Neuronal stem cell (in vitro differentiated cells): ENCODE results near the gene STT3A.

Experiments
- DNase-seq: peaks from one replicate; pipeline ENCODE4 v3.0.0-alpha.2; 2013; ENCODE audit warnings: low spot score
- H2AFZ ChIP-seq: one replicate; pipeline ENCODE4 v1.6.1; 2013; ENCODE audit warnings: mild to moderate bottlenecking, low read length, inconsistent platforms
- H2AK5ac ChIP-seq: 2 replicates; pipeline ENCODE4 v1.6.1; 2013; ENCODE audit warnings: low read depth, mild to moderate bottlenecking, inconsistent platforms, low read length, moderate library complexity, mixed read lengths
- H2BK120ac ChIP-seq: 2 replicates; pipeline ENCODE4 v1.6.1; 2013; ENCODE audit warnings: low read depth, mild to moderate bottlenecking, inconsistent platforms, low read length, moderate library complexity, mixed read lengths
- H2BK12ac ChIP-seq: one replicate; pipeline ENCODE4 v1.6.1; 2013; ENCODE audit warnings: low read length, inconsistent platforms
- H2BK15ac ChIP-seq: 2 replicates; pipeline ENCODE4 v1.6.1; 2013; ENCODE audit warnings: mild to moderate bottlenecking, low read length, inconsistent platforms, mixed read lengths
- H2BK5ac ChIP-seq: one replicate; pipeline ENCODE4 v1.6.1; 2013; ENCODE audit warnings: inconsistent platforms, mild to moderate bottlenecking, low read length, moderate library complexity
- H3K14ac ChIP-seq: one replicate; pipeline ENCODE4 v1.6.1; 2013; ENCODE audit warnings: low read length, inconsistent platforms
- H3K18ac ChIP-seq: 2 replicates; pipeline ENCODE4 v1.6.1; 2013; ENCODE audit warnings: low read length, inconsistent platforms
- H3K23ac ChIP-seq: 2 replicates; pipeline ENCODE4 v1.6.1; 2013; ENCODE audit warnings: low read depth, mild to moderate bottlenecking, mixed read lengths, low read length, inconsistent platforms; ENCODE audit not compliant: poor library complexity
- H3K27ac ChIP-seq: replicated peaks from 3 replicates; pipeline ENCODE4 v1.5.1; 2013; ENCODE audit warnings: low read length, inconsistent platforms
- H3K27me3 ChIP-seq, 3 experiments: 2 replicates each; pipeline ENCODE4 v1.6.1; 2013; ENCODE audit warnings: low read length in 3 of 3, mild to moderate bottlenecking in 2 of 3, inconsistent platforms in 1 of 3, low read depth in 1 of 3, mixed read lengths in 1 of 3, moderate library complexity in 1 of 3; ENCODE audit not compliant: control insufficient read depth in 3 of 3, insufficient read depth in 3 of 3
- H3K36me3 ChIP-seq, 2 donors: replicated peaks in 1 of 2; 2 replicates each; pipeline ENCODE4 v1.6.1; 2013; ENCODE audit warnings: low read length in 2 of 2; ENCODE audit not compliant: control insufficient read depth in 2 of 2, insufficient read depth in 2 of 2
- H3K4ac ChIP-seq: 2 replicates; pipeline ENCODE4 v1.6.1; 2013; ENCODE audit warnings: inconsistent platforms, mild to moderate bottlenecking, low read length, moderate library complexity
- H3K4me1 ChIP-seq, 2 donors: 1 replicate in 1 of 2; 2 replicates in 1 of 2; pipeline ENCODE4 v1.6.1; 2013; ENCODE audit warnings: low read length in 2 of 2, low read depth in 1 of 2; ENCODE audit not compliant: control insufficient read depth in 2 of 2, insufficient read depth in 1 of 2
- H3K4me2 ChIP-seq: one replicate; pipeline ENCODE4 v1.6.1; 2013; ENCODE audit warnings: mild to moderate bottlenecking, low read length, inconsistent platforms; ENCODE audit not compliant: insufficient read depth, poor library complexity, severe bottlenecking
- H3K4me3 ChIP-seq, 2 donors: 2 replicates each; pipeline ENCODE4 v1.5.1; 2013; ENCODE audit warnings: low read length in 2 of 2, mild to moderate bottlenecking in 2 of 2, inconsistent platforms in 1 of 2, moderate library complexity in 1 of 2
- H3K79me1 ChIP-seq: one replicate; pipeline ENCODE4 v1.6.1; 2013; ENCODE audit warnings: low read depth, mild to moderate bottlenecking, inconsistent platforms, low read length, moderate library complexity
- H3K9ac ChIP-seq: one replicate; pipeline ENCODE4 v1.6.1; 2013; ENCODE audit warnings: mild to moderate bottlenecking, low read depth, low read length, inconsistent platforms; ENCODE audit not compliant: poor library complexity
- H3K9me3 ChIP-seq, 2 donors: replicated peaks in 1 of 2; 2 replicates each; pipeline versions ENCODE3 to v1.6.1; 2013; ENCODE audit warnings: low read length in 2 of 2, mild to moderate bottlenecking in 2 of 2, inconsistent platforms in 1 of 2, low read depth in 1 of 2, mixed read lengths in 1 of 2, moderate library complexity in 1 of 2; ENCODE audit not compliant: control insufficient read depth in 2 of 2, insufficient read depth in 1 of 2
- H4K8ac ChIP-seq: one replicate; pipeline ENCODE4 v1.6.1; 2013; ENCODE audit warnings: low read depth, mild to moderate bottlenecking, inconsistent platforms, low read length, moderate library complexity
- H4K91ac ChIP-seq: one replicate; pipeline ENCODE4 v1.6.1; 2013; ENCODE audit warnings: low read length, low read depth, mild to moderate bottlenecking, inconsistent platforms; ENCODE audit not compliant: poor library complexity
- WGBS, 2 donors: extraction: QIAGEN DNeasy Blood & Tissue Kit; methylation state at CpG; one replicate each; pipeline ENCODE4 v1.1.7; 2013; ENCODE audit warnings: missing lambda C conversion rate in 2 of 2, mixed read lengths in 1 of 2; ENCODE audit not compliant: insufficient read length in 2 of 2, insufficient replicate concordance in 1 of 2; ENCODE audit errors: extremely low coverage in 2 of 2; 5-methylcytosine and 5-hydroxymethylcytosine counted together

STT3A gene

GRCh38 chr11:125578783-125579182 is 13.9 kb upstream of the STT3A start:
- H2AK5ac ChIP-seq: no peak overlapping the region
- no peak overlapping the region for H3K9ac ChIP-seq
- no peaks in the 10 kb centered on the region for H3K79me1 ChIP-seq
- H2BK5ac ChIP-seq: no peak overlapping the region
- H2BK12ac ChIP-seq: no peak overlapping the region
- H3K4me3 ChIP-seq: no peak overlapping the region
- no peak overlapping the region for H3K23ac ChIP-seq
- no CpG with 5 or more reads among the region's 2 CpGs for WGBS, 2 donors
- no peak overlapping the region for H2BK120ac ChIP-seq
- no peak overlapping the region for H3K18ac ChIP-seq
- no peak overlapping the region for H2AFZ ChIP-seq
- H3K27me3 ChIP-seq: no peaks in the 10 kb centered on the region
- no peak overlapping the region for H2BK15ac ChIP-seq
- peaks cover 34 to 95% of the 10 kb centered on the region in 2 donors for H3K36me3 ChIP-seq
- no peak overlapping the region for H3K27ac ChIP-seq
- H3K14ac ChIP-seq: no peak overlapping the region
- H3K9me3 ChIP-seq: no peaks in the 10 kb centered on the region
- DNase-seq: no peak
- no peak overlapping the region for H4K91ac ChIP-seq
- no peak overlapping the region for H4K8ac ChIP-seq
- H3K4me2 ChIP-seq: no peak overlapping the region
- no peaks in the 10 kb centered on the region for H3K4me1 ChIP-seq
- no peak overlapping the region for H3K4ac ChIP-seq

GRCh38 chr11:125579811-125580210 is 12.8 kb upstream of the STT3A start:
- no peak overlapping the region for H2BK15ac ChIP-seq
- H2BK5ac ChIP-seq: no peak overlapping the region
- no peak overlapping the region for H3K4me2 ChIP-seq
- H3K9ac ChIP-seq: no peak overlapping the region
- H2AFZ ChIP-seq: no peak overlapping the region
- H3K14ac ChIP-seq: no peak overlapping the region
- H3K4ac ChIP-seq: no peak overlapping the region
- no peaks in the 10 kb centered on the region for H3K79me1 ChIP-seq
- H3K27ac ChIP-seq: no peak overlapping the region
- no peaks in the 10 kb centered on the region for H3K4me1 ChIP-seq
- H3K27me3 ChIP-seq: no peaks in the 10 kb centered on the region
- H2BK120ac ChIP-seq: no peak overlapping the region
- H2AK5ac ChIP-seq: no peak overlapping the region
- H3K4me3 ChIP-seq: no peak overlapping the region
- H3K18ac ChIP-seq: no peak overlapping the region
- no peak overlapping the region for H4K91ac ChIP-seq
- no peak for DNase-seq
- no peak overlapping the region for H2BK12ac ChIP-seq
- WGBS, 2 donors: no CpG with 5 or more reads among the region's 5 CpGs
- H3K36me3 ChIP-seq: peaks cover 34 to 95% of the 10 kb centered on the region in 2 donors
- no peak overlapping the region for H3K23ac ChIP-seq
- H4K8ac ChIP-seq: no peak overlapping the region
- H3K9me3 ChIP-seq: no peaks in the 10 kb centered on the region

- no CpG with 5 or more reads among the region's 11 CpGs for WGBS, 2 donors
- no peak overlapping the region for H3K23ac ChIP-seq
- H2BK120ac ChIP-seq: no peak overlapping the region
- no peak overlapping the region for H3K14ac ChIP-seq
- no peak overlapping the region for H2AFZ ChIP-seq
- H2BK12ac ChIP-seq: no peak overlapping the region
- H3K9me3 ChIP-seq: no peaks in the 10 kb centered on the region
- H3K27ac ChIP-seq: no peak overlapping the region
- no peak overlapping the region for H2BK15ac ChIP-seq
- no peak overlapping the region for H4K91ac ChIP-seq
- H3K4me3 ChIP-seq: no peak overlapping the region
- DNase-seq: no peak
- H2BK5ac ChIP-seq: no peak overlapping the region
- H3K4me2 ChIP-seq: no peak overlapping the region
- H3K36me3 ChIP-seq: peaks cover 19 to 65% of the 10 kb centered on the region in 2 donors
- no peak overlapping the region for H3K4ac ChIP-seq
- H3K18ac ChIP-seq: no peak overlapping the region
- no peaks in the 10 kb centered on the region for H3K79me1 ChIP-seq
- H3K4me1 ChIP-seq: peaks cover 0 to 3% of the 10 kb centered on the region in 2 donors
- H4K8ac ChIP-seq: no peak overlapping the region
- no peak overlapping the region for H2AK5ac ChIP-seq
- H3K27me3 ChIP-seq: no peaks in the 10 kb centered on the region
- no peak overlapping the region for H3K9ac ChIP-seq
These were observed 9.2 kb upstream of the STT3A start for GRCh38 chr11:125583496-125583895.

- H3K9me3 ChIP-seq: no peaks in the 10 kb centered on the region
- H3K79me1 ChIP-seq: no peaks in the 10 kb centered on the region
- H3K4ac ChIP-seq: no peak overlapping the region
- H4K8ac ChIP-seq: no peak overlapping the region
- no peak overlapping the region for H3K18ac ChIP-seq
- H3K9ac ChIP-seq: no peak overlapping the region
- H3K14ac ChIP-seq: no peak overlapping the region
- H2AK5ac ChIP-seq: no peak overlapping the region
- no peak overlapping the region for H4K91ac ChIP-seq
- H3K27me3 ChIP-seq: no peaks in the 10 kb centered on the region
- H2BK5ac ChIP-seq: no peak overlapping the region
- no peak overlapping the region for H2AFZ ChIP-seq
- peaks cover 7 to 45% of the 10 kb centered on the region in 2 donors for H3K36me3 ChIP-seq
- no peak overlapping the region for H2BK120ac ChIP-seq
- H3K23ac ChIP-seq: no peak overlapping the region
- H3K4me2 ChIP-seq: no peak overlapping the region
- 100% methylated on average over 1 of the region's 1 CpG for WGBS, 2 donors
- no peak overlapping the region for H3K27ac ChIP-seq
- no peak overlapping the region for H2BK12ac ChIP-seq
- no peak overlapping the region for H2BK15ac ChIP-seq
- no peak for DNase-seq
- H3K4me3 ChIP-seq: no peak overlapping the region
- peaks cover 0 to 4% of the 10 kb centered on the region in 2 donors for H3K4me1 ChIP-seq
These were observed 7.2 kb upstream of the STT3A start for GRCh38 chr11:125585487-125585886.
